ENCODE results near the gene UBTF.

- TF ChIP-seq ZFP36 (IDR thresholded peaks at IDR 0.05; ENCODE audit: low read depth, low read length, partially characterized antibody) (no peak), MTA3 (IDR thresholded peaks at IDR 0.05; ENCODE audit: borderline replicate concordance) (no peak), HMG20B (CRISPR knock-in tag; IDR thresholded peaks at IDR 0.05) (no peak), CREB1 (IDR thresholded peaks at IDR 0.05) (no peak), CREB1 (CRISPR knock-in tag; IDR thresholded peaks at IDR 0.05) (no peak), TCF7 (IDR thresholded peaks at IDR 0.05; ENCODE audit: borderline replicate concordance) (no peak)
Observed at GRCh38 chr17:44191941-44192496, 27.5 kb downstream of the UBTF start.

Data from K562 (cell line).